Left lobe of liver (tissue), 2 donors: ENCODE data around the gene TMEM214. TPM values are rescaled to one million over a fixed set of nuclear protein-coding genes. Genes with fewer than 3 reads are reported as not detected.

Source experiments
- ATAC-seq: fragments of 200-7000 bp; cut with Tn5 transposase; one replicate; pipeline ENCODE4 v1.9.1; 2020; ENCODE audit warnings: mild to moderate bottlenecking, moderate library complexity
- DNase-seq: peaks from one replicate; pipeline ENCODE4 v3.0.0-alpha.2; 2020; ENCODE audit warnings: low spot score
- total RNA-seq: library from RNA; stranded (reverse); gene quantifications from one replicate; pipeline ENCODE4 v1.2.1, GENCODE V29; 2021
- donor health status: DM: no; HTN: no; CAD: no; lungs with moderate emphysema.
- donor health status: DM: no; HTN: yes; CAD: no.

Gene TMEM214
- total RNA-seq, 1 donor from 2014 or later = 53.7 TPM

- DNase-seq (no peak), ATAC-seq (peak; percentile 54)
Observed at GRCh38 chr2:27009083-27009482, 23.7 kb upstream of the TMEM214 start.

- DNase-seq (no peak), ATAC-seq (no peak)
Observed at GRCh38 chr2:27009716-27010115, 23.0 kb upstream of the TMEM214 start.

- no peak for DNase-seq
- no peak for ATAC-seq
Observed at GRCh38 chr2:27010139-27010538, 22.6 kb upstream of the TMEM214 start.

- no peak for DNase-seq
- ATAC-seq = no peak
Observed at GRCh38 chr2:27013738-27014137, 19.0 kb upstream of the TMEM214 start.

- no peak for DNase-seq
- peak; percentile 33 for ATAC-seq
Observed at GRCh38 chr2:27014771-27015433, 17.9 kb upstream of the TMEM214 start.

GRCh38 chr2:27016801-27017325, 15.9 kb upstream of the TMEM214 start:
- ATAC-seq (peak; percentile 63), DNase-seq (peak; percentile 69)

GRCh38 chr2:27018142-27018541, 14.6 kb upstream of the TMEM214 start:
- peak; percentile 82 for DNase-seq
- peak; percentile 81 for ATAC-seq

- ATAC-seq (no peak), DNase-seq (no peak)
Observed at GRCh38 chr2:27019459-27019858, 13.3 kb upstream of the TMEM214 start.

- ATAC-seq (peak; percentile 30), DNase-seq (peak; percentile 78)
Observed at GRCh38 chr2:27019931-27020855, 12.6 kb upstream of the TMEM214 start.

GRCh38 chr2:27021253-27022049, 11.3 kb upstream of the TMEM214 start:
- ATAC-seq (peak; percentile 48), DNase-seq (no peak)

- no peak for DNase-seq
- ATAC-seq = no peak
Observed at GRCh38 chr2:27023740-27024139, 9.0 kb upstream of the TMEM214 start.

GRCh38 chr2:27024188-27024587, 8.6 kb upstream of the TMEM214 start:
- ATAC-seq (no peak), DNase-seq (no peak)

GRCh38 chr2:27024812-27025211, 8.0 kb upstream of the TMEM214 start:
- ATAC-seq (no peak), DNase-seq (no peak)

- DNase-seq (no peak), ATAC-seq (no peak)
Observed at GRCh38 chr2:27025281-27025800, 7.4 kb upstream of the TMEM214 start.

- DNase-seq = no peak
- no peak for ATAC-seq
Observed at GRCh38 chr2:27025861-27026851, 6.6 kb upstream of the TMEM214 start.

GRCh38 chr2:27027211-27027651, 5.5 kb upstream of the TMEM214 start:
- DNase-seq (no peak), ATAC-seq (no peak)

GRCh38 chr2:27029051-27029450, 3.7 kb upstream of the TMEM214 start:
- no peak for DNase-seq
- ATAC-seq = no peak

- peak; percentile 6 for ATAC-seq
- DNase-seq = no peak
Observed at GRCh38 chr2:27033253-27033852, 588 bp downstream of the TMEM214 start.

- ATAC-seq (no peak), DNase-seq (no peak)
Observed at GRCh38 chr2:27038012-27038411, 5.2 kb downstream of the TMEM214 start.
